Epithelial cell of esophagus (primary cell): ENCODE results near the gene RBM15B.

ENCODE experiments used
- DNase-seq: peaks from one replicate; pipeline ENCODE4 v3.0.0; 2010; ENCODE audit warnings: low read depth
- H3K4me3 ChIP-seq: 2 replicates; pipeline ENCODE4 v1.5.1; 2011; ENCODE audit warnings: mild to moderate bottlenecking, low read length, control low read depth
- CTCF ChIP-seq: IDR thresholded peaks from 2 replicates; pipeline ENCODE4 v1.5.1; 2011; ENCODE audit warnings: low read depth, mild to moderate bottlenecking, low read length, control low read depth, inconsistent platforms; ENCODE audit not compliant: insufficient read depth; ENCODE audit errors: missing control alignments

The RBM15B gene

GRCh38 chr3:51441282-51442030 is 50.4 kb downstream of the RBM15B start:
- no peak for TF ChIP-seq CTCF
- H3K4me3 ChIP-seq: no peak overlapping the region
- DNase-seq: no peak

GRCh38 chr3:51445544-51446280 is 54.6 kb downstream of the RBM15B start:
- no peak for TF ChIP-seq CTCF
- no peak for DNase-seq
- H3K4me3 ChIP-seq: no peak overlapping the region
